HG03575 (cell line): Measurements from ENCODE around the gene ASAP3.
"Not testable (repeated sequence)": the region's sequence is repeated elsewhere in the genome, so short reads cannot be mapped to it uniquely, and the experiment has no call there.

Source experiments
- ATAC-seq: cut with Tn5 transposase; IDR thresholded peaks from one replicate; pipeline ENCODE4 v1.9.1; 2021; ENCODE audit not compliant: unreplicated experiment, insufficient number of reproducible peaks, low FRiP score; ENCODE audit errors: extremely low read depth

Gene ASAP3

DNA sequence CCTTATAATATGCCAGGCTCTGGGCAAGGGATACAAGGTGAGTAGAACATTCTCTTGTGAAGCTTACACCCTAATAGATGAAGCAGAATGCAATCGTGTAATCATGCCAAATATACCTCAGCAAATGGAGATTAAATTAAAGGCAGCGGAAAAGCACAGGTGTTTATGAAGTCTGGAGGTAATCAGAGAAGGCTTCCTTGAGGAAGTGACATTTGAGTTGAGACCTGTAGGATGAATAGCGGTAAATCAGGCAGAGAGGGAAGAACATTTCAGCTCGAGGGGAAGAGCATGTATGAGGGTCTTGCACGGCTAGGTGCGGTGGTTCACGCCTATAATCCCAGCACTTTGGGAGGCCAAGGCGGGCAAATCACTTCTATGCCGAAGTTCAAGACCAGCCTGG is 33.6 kb upstream of the ASAP3 start:
- ATAC-seq, result no peak

DNA sequence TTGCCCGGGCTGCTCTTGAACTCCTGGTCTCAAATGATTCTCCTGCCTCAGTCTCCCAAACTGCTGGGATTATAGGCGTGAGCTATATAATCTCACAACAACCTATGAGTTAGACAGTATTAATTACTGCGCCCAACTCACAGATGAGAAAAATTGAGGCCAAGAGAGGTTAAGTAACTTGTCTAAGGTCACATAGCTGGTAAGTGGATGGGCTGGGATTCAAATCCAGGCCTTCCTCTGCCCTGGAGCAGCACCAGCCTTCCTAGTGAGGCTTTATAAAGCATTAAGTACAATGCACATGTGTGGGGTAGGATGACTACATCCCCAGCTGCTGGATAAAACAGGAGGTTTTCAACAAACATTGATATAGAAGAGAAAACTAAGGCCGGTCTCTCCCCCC is 31.9 kb upstream of the ASAP3 start:
- ATAC-seq, result no peak

DNA sequence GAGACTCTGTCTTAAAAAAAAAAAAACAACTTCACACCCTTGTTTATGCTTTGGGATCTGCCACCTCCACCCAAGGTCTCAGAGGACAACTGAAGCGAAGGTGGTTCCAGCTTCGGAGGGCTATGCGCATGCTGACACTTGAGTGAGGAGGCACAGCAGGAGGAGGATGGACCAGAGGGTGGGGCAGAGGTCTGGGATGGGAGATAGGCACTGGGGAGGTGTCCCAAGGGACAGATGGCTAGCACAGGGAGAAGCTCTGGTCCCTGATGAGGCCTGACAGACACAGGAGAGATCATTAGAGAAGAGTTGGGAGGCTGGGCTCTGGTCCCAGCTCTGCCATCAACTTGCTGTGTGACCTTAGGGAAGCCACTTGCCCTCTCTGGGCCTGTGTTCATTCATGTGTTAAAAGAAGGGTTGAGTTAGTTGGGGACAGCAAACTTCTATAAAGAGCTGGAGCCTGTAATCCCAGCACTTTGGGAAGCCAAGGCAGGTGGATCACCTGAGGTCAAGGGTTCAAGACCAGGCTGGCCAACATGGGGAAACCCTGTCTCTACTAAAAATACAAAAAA is 30.2 kb upstream of the ASAP3 start:
- ATAC-seq, result no peak

DNA sequence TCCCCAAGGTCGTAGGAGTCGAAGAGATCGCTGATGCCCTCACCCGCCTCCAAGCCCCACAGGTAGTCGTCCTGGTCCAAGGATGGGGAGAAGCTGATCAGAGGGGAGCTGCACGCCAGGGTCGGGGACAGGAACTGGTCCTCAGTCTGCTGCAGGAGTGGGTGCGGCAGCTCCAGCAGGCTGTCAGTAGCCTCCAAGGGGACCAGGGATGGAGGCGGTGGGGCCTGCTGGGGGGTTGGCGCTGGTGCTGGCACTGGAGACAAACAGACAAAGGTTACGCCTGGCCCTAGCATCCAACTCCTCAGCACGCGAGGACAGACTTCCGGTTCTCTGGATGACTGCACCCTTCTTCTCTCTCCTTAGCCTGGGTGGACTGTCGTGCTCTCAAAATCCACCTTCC is 25.9 kb upstream of the ASAP3 start:
- ATAC-seq, result no peak

DNA sequence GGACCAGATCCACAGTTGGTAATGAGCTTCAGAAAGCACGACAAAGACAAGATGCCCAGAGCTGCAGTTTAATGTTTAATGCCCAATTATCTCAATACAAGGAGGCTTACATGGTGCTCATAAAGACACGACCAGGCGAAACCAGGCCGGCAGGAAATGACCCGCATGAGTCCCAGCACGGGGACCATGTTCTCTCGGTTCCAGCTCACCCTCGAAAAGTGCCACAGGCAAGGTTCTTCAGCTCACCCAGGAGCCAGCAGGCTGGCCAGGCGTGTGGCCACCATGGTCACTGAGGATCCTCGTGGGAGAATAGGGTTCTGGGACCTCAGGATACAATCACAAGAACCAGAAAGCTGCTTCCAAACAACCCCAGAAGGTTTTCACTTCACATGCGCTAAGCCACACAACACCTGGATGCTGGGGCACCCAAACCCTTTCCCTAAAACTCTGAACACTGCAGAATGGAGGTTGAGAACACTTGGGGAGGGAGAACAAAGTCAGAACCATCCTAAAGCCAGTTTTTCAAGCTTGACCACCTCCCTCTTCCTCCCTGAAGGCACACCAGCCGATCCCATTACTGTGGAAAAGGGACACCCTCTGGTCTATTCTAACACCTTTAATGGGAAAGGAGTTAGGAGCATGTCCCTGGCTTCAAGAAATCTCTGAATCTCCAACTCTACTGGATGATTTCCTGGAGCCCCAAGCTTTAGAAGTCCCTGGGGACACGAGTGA is 22.6 kb upstream of the ASAP3 start:
- no peak for ATAC-seq

DNA sequence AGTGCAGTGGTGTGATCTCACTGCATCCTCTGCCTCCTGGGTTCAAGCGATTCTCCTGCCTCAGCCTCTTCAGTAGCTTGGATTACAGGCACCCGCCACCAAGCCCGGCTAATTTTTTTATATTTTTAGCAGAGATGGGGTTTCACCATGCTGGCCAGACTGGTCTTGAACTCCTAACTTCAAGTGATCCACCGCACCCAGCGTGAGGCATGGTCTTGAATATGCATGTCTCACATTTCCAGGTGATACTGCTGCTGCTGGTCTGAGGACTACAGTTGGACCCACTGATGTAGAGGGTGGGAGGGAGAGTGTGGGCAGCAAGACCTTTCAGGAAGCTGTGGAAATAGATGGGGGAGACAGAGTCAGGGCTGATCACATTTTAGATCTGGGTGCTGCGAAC is 21.9 kb upstream of the ASAP3 start:
- no peak for ATAC-seq

DNA sequence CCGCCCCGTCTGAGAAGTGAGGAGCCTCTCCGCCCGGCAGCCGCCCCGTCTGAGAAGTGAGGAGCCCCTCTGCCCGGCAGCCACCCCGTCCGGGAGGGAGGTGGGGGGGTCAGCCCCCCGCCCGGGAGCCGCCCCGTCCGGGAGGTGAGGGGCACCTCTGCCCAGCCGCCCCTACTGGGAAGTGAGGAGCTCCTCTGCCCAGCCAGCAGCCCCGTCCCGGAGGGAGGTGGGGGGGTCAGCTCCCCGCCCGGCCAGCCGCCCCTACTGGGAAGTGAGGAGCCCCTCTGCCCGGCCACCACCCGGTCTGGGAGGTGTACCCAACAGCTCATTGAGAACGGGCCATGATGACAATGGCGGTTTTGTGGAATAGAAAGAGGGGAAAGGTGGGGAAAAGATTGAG is 20.2 kb upstream of the ASAP3 start:
- not testable (repeated sequence) for ATAC-seq

DNA sequence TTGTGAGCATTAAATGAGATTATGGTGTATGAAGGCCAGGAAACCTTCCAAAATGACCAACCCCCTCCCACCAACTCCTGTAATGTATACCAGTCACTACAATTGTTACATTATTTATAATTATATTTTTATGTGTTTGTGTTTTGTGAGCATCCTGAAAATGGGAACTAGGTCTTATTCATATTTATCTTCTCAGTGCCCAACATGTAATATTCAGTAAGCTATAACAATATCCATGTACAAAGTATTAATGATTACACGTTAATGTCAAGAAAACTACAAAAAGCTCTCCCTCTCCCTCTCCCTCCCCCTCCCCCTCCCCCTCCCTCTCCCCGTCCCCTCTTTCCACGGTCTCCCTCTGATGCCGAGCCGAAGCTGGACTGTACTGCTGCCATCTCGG is 19.0 kb upstream of the ASAP3 start:
- no peak for ATAC-seq

DNA sequence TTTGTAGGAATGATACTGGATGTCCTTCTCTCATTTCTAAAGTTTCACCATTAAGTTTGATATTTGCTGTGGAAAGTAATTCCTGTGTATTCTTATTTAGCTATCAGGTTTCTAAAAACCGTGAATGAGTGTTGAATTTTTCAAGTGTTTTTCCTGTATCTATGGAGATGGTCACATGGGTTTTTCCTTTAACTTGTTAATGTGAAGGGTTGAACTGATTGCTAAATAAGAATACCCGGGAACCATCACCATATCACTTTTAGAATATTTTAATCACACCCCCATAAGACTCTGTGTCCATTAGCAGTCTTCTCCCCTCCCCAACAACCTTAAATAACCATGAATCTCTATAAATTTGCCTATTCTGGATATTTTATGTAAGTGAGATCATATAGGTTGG is 16.5 kb upstream of the ASAP3 start:
- ATAC-seq, result no peak

DNA sequence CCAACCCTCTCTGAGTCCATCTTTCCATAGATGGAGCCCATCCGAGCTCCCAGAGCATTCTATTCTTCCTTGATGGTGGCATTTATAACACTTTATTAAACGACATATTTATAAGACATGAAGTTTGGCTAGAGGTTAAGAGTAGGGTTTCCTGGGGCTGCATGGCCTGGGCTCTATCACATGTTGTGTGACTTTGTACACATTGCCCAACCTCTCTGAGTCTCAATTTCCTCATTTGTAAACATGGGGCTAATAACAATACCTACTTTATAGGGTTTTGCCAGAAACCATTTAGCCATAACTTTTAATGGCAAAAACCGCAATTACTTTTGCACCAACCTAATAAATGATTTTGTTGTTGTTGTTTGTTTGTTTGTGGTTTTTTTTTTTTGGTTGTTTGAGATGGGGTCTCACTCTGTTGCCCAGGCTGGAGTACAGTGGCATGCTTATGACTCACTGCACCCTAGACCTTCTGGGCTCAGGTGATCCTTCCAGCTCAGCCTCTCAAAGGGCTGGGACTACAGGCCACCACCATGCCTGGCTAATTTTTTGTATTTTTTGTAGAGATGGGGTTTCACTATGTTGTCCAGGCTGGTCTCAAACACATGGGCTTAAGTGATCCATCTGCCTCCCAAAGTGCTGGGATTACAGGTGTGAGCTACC is 13.9 kb upstream of the ASAP3 start:
- ATAC-seq, result no peak

DNA sequence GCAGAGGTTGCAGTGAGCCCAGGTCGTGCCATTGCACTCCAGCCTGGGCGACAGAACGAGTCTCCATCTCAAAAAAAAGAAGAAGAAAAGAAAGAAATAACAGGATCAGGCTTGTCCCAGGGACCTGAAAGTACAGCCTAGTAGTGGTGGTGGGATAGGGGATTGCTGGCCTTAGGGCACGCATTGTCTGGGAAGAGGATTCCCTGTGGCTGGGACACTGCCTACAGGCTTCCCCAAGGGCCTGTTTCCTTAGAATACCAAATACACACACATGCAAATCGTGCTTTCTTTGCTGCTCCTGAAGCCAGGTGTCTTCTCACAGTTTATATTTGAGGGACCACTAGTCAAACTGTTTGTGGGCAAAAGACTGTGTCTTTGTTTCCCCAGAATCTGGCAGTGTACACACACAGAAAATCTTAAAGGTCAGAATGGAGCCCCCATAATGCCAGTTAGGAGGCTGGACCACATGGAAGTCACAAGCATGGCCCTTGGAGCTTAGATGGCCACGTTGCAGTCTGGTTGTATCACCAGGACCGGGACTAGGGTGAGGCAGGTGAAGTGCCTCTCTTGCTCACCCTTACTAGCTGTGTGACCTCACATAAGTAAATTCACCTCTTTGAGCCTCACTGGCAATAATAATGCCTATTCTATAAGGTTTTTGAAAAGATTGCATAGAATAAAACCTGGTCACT is 12.7 kb upstream of the ASAP3 start:
- ATAC-seq, result no peak

DNA sequence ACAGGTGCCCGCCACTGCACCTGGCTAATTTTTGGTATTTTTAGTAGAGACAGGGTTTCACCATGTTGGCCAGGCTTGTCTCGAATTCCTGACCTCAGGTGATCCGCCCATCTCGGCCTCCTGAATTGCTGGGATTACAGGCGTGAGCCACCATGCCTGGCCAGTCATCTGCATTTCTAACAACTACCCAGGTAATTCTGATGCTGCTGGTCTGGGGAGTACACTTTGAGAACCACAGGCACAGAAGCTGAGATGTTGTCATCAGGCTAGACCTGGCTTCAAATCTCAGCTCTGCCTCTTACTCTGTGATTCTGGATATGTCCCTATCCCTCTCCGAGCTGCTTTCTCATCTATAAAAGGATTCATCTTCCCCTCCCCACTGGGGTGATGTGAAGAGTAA is 10.9 kb upstream of the ASAP3 start:
- not testable (repeated sequence) for ATAC-seq

DNA sequence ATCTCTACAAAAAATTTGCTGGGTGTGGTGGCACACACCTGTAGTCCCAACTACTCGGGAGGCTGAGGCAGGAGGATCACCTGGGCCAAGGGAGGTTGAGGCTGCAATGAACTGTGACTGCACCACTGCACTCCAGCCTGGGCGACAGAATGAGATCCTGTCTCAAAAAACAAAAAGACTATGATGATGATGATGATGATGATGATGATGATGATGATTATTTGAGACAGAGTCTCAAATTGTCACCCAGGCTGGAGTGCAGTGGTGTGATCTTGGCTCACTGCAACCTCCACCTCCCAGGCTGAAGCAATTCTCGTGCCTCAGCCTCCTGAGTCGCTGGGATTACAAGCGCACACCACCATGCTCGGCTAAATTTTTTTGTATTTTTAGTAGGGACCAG is 8.8 kb upstream of the ASAP3 start:
- not testable (repeated sequence) for ATAC-seq

DNA sequence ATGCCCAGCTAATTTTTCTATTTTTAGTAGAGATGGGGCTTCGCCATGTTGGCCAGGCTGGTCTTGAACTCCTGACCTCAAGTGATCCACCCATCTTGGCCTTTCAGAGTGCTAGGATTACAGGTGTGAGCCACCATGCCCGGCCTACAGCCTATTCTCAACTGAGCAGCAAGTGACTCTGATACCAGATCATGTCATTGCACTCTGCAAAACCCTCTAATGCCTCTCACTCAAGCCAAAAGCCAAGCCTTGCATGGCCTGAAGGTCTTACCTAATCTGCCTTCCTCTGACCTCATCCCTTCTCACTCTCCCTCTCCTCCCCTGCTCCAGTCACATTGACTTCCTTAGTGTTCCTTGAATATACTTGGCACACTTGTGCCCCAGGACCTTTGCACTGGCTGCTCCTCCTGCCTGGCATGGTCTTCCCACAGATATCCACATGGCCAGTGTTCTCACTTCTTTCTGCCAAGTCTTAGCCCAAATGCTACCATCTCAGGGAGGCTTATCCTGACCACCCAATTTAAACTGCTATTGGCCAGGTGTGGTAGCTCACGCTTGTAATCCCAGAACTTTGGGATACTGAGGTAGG is 8.2 kb upstream of the ASAP3 start:
- ATAC-seq, result no peak

DNA sequence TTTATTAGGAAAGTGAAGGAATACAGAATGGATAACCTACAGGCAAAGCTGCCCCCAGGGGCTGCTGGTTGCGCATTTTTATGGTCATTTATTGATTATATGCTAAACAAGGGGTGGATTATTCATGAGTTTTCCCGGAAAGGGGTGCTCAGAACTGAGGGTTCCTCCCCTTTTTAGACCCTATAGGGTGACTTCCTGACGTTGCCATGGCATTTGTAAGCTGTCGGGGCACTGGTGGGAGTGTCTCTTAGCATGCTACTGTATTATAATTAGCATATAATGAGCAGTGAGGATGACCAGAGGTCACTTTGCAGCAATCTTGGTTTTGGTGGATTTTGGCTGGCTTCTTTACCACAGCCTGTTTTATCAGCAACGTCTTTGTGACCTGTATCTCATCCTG is 5.9 kb upstream of the ASAP3 start:
- no peak for ATAC-seq

DNA sequence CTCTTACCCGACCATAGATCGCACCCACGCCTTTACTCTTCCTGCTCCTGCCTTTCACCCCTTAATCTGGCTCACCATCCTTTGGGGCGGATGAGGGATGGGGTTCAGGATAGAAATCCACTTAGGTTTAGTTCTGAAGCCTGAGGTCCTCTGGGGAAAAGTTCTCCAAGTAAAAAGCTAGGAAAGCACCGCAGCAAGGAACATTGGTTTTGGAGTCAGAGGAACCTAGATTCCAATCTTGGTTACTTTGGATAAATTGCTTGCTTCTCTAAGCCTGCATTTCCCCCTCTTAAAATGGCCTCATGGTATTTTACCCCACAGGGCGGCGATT is 988 bp upstream of the ASAP3 start:
- no peak for ATAC-seq

DNA sequence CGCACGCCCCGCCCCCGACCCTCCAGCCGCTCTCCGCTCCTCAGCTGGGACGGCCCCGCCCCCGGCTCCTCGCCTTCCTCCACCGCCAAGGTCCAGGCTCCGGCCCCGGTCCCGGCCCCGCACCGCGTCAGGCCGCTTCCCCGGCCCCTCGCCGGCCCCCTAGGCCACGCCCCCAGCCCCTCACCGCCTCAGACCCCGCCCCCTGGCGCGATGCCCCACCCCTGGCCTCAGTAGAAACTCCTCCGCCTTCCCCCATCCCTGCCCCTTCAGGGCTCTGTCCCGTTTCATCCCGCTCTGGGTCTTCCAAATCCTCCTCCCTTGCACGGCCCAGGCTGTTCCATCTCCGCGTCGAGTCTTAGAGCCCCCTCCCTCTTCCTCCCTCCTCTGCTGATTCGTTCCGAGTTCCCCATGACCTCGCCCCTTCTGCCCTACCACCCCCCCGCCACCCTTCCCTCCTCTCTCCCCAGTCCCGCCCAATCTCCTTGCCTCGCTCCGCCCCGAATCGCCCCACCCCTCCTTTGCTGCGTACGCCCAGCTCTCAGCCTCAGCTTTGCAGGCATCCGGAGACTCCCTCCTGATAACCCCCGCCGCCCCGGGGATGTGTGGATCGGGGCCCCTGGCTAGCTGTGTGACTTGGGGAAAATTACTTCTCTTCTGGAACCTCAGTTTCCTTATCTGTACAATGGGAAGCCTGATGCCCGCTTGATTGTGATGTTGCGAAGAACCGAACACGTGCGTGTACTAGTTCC is 448 bp upstream of the ASAP3 start:
- ATAC-seq, result no peak

DNA sequence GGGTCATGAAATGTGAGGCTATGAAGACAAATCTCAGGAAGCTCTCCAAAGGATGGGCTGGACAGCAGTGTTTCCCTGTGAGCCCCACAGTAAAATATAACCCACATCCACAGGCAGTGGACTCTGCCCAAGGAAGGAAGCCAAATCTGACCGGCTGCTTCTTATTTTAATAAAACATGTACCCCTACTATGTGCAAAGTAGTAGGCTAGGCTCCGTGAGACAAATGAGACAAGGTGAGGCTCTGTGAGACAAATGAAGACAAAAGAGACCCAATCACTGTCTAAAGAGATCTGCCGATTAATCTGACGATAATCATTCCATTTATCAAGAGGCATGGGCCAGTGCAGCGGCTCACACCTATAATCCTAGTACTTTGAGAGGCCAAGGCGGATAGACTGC is 2.1 kb downstream of the ASAP3 start:
- no peak for ATAC-seq

DNA sequence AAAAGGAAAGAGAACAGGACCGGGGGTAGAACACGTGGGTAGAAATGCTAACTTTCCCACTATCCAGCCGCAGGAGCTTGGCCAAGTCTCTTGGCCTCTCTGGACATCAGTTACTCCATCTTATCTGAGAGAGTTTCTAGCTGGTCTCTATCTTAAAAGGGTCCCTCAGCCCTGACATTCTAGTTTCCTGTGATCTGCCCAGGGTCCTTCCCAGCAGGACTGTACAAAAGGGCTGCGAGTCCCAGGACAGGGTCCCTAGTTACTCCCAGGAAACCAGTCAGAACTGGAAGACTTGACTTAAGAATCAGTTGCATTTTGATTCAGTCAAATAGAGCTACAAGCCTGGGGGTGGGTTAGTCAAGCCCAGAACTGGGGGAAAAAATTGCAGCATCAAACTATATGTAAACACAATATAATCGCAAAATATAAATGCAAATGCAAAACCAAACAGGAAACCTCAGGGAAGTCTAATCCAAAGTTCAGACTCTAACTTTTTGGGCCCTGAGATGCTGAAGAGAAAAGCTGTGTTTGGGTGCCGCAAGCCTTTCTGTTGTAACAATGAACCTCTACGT is 2.9 kb downstream of the ASAP3 start:
- no peak for ATAC-seq
